GM18858 (cell line): ENCODE measurements around the gene B4GALNT4.
"Not testable (repeated sequence)": the region's sequence is repeated elsewhere in the genome, so short reads cannot be mapped to it uniquely, and the experiment has no call there.

Experiments
- ATAC-seq: cut with Tn5 transposase; IDR thresholded peaks from one replicate; pipeline ENCODE4 v1.9.1; 2021; ENCODE audit not compliant: unreplicated experiment

The B4GALNT4 gene, protein sequence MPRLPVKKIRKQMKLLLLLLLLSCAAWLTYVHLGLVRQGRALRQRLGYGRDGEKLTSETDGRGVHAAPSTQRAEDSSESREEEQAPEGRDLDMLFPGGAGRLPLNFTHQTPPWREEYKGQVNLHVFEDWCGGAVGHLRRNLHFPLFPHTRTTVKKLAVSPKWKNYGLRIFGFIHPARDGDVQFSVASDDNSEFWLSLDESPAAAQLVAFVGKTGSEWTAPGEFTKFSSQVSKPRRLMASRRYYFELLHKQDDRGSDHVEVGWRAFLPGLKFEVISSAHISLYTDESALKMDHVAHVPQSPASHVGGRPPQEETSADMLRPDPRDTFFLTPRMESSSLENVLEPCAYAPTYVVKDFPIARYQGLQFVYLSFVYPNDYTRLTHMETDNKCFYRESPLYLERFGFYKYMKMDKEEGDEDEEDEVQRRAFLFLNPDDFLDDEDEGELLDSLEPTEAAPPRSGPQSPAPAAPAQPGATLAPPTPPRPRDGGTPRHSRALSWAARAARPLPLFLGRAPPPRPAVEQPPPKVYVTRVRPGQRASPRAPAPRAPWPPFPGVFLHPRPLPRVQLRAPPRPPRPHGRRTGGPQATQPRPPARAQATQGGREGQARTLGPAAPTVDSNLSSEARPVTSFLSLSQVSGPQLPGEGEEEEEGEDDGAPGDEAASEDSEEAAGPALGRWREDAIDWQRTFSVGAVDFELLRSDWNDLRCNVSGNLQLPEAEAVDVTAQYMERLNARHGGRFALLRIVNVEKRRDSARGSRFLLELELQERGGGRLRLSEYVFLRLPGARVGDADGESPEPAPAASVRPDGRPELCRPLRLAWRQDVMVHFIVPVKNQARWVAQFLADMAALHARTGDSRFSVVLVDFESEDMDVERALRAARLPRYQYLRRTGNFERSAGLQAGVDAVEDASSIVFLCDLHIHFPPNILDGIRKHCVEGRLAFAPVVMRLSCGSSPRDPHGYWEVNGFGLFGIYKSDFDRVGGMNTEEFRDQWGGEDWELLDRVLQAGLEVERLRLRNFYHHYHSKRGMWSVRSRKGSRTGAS

DNA sequence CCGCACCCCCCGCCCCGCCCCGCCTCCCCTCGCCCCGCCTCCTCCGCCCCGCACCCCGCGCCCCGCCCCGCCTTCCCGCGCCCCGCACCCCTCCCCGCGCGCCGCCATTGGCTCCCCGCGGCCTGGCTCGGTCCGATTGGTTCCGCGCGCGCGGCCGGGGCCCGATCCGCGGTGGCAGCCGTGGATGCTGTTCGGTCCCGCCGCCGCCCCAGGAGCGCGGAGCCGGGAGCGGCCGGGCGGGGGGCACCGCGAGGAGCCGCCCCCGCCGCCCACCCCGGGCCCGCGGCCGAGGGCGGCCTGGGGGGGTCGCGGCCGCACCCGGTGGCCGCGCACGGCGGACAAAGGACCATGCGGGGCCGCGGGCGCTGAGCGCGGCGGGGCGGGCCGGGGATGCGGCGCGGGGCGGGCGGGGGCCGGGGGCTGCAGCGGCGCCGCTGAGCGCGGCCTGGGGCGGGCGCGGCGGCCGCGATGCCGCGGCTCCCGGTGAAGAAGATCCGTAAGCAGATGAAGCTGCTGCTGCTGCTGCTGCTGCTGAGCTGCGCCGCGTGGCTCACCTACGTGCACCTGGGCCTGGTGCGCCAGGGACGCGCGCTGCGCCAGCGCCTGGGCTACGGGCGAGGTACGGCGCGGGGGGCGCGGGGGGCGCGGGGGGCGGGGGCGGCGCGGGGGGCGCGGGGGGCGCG lies at the start of gene B4GALNT4:
Gene B4GALNT4 (plus strand): TSS at position 164 of the 683 bp plus-strand sequence. CDS start 305 bp downstream, at position 469.
- no peak for ATAC-seq

DNA sequence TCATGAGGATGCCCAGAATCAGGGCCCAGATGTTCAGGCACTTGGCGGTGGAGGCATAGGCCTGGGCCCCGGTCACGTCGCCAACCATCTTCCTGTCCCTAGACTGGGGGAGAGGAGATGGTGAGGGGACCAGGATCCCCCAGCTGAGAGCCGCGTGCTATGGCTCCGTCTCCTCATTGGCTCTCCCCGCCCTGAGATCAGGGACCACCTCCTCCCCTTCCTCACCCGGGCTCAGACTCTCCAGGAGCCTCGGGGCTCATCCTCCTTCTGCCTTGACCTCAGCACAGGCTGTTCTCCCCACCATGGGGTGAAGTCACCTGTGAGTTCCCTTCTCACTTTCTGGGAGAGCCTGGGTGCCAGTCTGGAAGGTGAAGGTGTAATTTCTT lies 49.4 kb upstream of the B4GALNT4 start:
- not testable (repeated sequence) for ATAC-seq

DNA sequence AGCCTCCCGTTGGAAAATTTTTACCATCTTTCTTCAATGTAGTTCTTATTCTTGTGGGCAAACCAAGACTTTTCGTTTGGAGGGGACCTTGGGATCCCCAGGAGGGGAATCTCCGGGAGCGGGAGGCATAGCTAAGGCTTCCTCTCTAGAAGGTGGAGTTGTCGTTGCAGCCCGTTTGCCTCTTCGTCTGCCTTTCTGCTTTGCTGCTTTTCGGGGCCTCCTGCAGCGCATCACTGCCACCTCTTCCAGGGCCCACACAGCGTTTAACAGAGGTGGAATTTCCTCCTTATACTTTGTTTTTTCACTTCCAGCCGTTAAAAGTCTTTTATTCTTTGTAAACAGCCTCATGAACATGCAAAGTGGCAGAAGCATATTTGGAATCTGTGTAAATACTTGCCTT lies 45.1 kb upstream of the B4GALNT4 start:
- no peak for ATAC-seq

DNA sequence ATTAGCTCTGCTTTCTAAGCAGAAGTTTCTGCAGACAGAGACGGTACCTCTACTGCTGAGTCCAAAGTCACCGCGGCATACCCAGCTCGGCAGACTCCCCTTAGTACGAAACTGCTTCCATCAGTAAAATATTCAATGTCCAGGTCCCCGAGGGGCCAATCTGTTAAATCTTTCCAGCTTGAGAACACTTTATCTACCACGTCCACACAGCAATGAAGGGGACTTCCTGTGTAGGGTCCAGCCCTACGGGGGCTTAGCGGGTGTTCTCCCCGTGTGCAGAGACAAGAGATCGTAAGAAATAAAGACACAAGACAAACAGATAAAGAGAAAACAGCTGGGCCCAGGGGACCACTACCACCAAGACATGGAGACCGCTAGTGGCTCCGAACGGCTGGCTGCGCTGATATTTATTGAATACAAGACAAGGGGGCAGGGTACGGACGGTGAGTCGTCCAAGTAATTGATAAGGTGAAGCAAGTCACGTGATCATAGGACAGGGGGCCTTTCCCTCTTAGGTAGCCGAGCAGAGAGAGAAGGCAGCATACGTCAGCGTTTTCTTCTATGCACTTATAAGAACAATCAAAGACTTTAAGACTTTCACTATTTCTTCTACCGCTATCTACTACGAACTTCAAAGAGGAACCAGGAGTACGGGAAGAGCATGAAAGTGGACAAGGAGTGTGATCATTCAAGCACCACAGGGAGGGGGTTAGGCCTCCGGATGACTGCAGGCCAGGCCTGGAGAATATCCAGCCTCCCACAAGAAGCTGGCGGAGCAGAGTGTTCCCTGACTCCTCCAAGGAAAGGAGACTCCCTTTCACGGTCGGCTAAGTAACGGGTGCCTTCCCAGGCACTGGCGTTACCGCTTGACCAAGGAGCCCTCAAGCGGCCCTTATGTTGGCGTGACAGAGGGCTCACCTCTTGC lies 44.4 kb upstream of the B4GALNT4 start:
- not testable (repeated sequence) for ATAC-seq

DNA sequence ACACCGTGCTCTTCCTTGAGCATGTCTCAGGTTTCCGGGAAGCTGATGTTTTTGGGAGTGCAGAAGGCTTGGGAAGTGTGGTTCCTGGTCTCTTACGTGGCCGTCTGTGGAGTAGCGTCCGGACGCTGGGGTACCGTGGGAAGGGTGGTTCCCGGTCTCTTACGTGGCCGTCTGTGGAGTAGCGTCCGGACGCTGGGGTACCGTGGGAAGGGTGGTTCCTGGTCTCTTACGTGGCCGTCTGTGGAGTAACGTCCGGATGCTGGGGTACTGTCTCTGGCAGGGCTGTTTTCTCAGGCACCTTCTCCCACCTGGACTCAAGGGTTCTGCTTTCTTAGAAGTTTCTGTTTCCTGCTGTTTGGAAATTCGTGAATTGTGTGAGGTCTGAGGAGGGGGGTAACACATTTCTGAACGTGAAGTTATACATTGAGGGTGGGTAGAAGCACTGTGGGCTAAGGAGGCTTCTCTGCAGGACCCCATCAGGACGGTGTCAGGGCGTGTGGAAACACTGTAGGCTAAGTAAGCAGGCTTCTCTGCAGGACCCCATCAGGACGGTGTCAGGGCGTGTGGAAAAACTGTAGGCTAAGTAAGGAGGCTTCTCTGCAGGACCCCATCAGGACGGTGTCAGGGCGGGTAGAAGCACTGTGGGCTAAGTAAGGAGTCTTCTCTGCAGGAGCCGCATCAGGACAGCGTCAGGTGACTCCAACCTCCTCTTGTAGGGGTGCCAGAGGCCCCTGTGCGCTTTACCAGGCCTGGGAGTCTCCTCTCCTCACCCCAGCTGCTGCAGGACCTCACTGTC lies 43.3 kb upstream of the B4GALNT4 start:
- no peak for ATAC-seq

DNA sequence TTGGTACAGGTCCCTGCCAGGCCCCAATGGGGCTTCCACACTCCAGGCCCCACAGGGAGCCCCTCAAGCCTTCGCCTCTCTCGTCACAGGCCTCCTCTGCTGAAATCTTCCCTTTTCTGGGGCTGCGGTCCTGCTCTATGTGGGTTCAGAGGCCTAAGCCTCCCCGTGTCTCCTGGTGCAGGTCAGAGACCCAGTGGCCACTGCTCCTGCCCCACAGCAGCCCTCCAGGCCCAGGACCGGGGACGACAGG lies 42.8 kb upstream of the B4GALNT4 start:
- ATAC-seq, result no peak

DNA sequence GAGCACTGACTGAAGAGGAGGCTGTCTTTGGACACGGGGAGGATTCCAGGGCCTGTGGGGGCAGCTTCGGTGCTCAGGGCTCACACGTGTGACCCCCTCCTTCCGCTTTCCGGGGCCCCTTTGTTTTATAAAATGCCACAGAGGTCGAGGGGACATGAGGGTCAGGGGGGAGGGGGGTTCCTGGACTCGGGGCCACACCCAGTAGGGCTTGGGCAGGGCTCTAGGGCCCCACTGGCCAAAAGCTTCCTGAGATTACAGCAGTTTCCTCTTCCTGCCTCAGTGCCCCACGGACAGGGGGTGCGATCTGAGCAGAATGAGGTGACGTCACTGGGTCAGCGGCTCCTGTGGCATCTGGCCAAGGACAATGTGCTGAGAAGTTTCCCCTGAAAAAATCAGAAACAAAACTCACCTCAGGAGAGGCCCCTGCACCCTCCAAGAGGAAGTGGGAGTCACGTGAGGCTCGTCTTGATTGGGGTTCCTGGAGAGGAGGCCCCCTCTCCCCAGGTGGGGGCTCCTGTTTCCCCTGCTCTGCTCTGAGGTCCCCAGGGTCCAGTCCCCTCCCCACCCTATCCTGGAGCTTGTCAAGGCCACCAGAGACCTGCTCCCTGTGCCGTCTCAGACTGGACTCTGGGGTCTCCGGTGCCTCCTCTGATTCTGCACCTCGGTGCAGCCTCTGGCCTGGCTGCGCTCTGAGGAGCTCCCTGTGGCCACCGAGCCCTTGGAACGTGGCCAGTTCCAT lies 42.3 kb upstream of the B4GALNT4 start:
- ATAC-seq, result peak; percentile 42

DNA sequence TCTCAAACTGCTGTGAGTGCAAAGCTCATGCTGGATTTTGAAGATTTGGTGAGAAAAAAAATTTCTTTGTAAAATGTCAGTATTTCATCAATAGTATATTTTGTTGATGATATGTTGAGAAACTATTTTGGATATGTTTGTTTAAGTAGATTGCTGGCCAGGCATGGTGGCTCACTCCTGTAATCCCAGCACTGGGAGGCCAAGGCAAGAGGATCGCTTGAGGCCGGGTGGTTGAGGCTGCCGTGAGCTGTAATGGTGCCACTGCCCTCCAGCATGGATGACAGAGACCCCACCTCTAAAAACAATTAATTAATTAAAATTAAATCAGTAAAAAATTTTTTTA lies 41.7 kb upstream of the B4GALNT4 start:
- ATAC-seq, result no peak

DNA sequence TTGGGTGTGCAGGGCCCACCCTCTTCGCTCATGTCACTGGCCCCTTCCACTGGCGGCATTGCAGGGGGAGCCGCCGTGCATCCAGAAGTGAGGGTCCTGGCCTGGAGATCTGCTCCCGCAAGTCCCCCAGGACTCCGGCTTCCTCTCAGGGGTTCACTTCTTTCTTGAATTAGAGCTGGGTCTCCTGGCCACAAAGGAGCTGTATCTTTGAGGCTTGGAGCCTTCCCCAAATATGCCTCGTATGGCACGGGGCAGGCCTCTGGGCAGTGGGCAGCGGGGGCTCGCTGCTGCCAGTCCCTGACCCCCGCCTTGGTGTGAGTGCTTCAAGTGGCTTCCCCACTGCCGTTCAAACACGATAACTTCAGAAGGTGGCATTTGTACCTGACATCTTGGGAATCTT lies 41.3 kb upstream of the B4GALNT4 start:
- ATAC-seq, result no peak

DNA sequence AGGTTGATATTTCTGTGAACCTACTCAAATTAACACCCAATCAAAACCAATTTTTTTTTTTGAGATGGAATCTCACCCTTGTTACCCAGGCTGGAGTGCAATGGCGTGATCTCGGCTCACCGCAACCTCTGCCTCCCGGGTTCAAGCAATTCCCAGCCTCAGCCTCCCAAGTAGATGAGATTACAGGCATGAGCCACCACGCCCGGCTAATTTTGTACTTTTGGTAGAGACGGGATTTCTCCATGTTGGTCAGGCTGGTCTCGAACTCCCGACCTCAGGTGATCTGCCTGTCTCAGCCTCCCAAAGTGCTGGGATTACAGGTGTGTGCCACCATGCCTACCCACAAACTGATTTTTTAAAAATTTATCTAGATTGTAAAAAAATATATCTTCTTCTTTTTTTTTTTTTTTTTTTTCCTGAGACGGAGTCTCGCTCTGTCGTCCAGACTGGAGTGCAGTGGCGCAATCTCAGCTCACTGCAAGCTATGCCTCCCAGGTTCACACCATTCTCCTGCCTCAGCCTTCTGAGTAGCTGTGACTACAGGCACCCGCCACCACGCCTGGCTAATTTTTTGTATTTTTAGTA lies 40.7 kb upstream of the B4GALNT4 start:
- not testable (repeated sequence) for ATAC-seq

DNA sequence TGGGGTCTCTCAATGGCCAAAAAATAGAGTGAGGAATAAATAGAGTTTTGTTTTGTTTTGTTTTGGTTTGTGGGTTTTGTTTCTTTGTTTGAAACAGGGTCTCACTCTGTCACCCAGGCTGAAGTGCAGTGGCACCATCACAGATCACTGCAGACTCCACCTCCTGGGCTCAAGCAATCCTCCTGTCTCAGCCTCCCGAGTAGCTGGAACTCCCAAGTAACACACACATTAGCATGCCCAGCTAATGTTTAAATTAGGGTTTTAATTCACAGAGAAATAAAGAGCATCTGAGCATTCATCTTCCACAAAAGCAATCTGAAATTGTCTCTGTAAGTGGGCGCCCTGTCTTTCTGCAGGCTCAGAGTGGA lies 39.4 kb upstream of the B4GALNT4 start:
- no peak for ATAC-seq

DNA sequence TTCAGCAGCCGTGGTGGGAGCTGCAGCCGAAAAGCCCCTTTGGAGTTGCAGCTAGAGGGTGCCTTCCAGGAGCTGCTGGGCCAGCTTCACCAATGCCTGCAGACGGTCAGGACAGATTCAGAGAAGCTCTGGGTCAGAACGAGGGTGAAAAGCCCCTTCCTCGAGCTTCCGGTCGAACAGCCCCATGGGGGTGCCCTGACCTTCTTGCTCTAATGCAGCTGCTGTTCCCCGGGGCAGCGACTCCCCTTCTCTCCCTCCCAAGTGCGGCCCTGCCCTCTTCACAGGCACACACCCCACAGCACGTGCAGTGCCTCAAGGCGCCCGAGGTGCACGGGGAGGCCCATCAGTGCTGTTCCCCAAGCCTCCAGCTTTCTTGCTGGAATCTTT lies 39.0 kb upstream of the B4GALNT4 start:
- no peak for ATAC-seq

DNA sequence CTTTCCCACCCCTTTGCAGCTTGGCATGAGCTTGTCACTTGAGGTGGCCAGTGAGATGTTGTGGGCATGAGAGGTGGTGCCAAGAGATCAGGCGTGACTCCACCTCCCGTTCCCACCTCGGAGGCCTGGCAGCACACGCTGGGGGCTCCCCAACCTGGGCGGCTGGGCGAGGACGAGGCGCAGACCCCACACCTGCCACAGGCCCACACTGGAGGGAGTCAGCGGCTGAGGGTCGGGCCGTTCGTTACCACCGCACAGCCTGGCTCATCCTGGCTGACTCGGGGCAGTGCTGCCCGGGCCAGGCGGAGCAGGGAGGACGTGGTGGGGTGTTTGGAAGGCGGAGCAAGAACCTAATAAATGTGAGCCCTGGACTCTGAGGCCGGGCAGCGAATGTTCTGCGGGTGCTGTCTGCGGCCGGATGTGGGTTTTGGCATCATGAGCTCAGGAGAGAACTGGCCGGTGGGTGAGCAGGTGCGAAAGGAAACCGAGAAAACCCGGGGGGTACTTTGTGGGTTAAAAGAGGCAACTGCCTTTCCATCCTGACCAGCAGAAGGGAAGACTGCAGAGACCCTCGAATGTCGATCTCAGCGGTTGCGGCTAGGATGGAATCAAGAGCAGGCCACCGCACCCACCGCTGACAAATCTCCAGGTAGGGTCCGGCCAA lies 38.5 kb upstream of the B4GALNT4 start:
- no peak for ATAC-seq

DNA sequence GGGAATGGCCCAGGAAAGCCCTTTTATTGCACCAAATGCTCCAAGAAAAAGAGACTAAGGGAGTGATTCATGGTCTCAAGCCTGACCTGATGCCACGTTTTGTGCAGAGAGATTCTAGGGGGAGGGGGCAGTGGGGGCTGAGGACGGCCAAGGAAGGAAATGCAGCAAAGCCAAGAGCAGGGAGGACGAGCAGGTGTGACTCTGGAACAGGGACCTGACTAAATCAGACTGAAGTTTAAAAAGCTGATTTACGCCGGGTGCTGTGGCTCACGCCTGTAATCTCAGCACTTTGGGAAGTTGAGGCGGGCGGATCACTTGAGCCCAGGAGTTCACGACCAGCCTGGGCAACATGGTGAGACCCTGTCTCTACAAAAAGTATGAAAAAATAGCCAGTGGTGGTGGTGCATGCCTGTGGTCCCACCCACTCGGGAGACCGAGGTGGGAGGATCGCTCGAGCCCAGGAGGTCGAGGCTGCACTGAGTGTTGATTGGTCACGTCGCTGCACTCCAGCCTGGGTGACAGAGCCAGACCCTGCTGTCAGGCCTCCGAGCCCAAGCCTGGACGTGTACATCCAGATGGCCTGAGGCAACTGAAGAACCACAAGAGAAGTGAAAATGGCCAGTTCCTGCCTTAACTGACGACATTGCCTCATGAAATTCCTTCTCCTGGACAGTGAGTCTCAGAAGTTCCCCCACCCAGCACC lies 37.8 kb upstream of the B4GALNT4 start:
- ATAC-seq, result no peak

DNA sequence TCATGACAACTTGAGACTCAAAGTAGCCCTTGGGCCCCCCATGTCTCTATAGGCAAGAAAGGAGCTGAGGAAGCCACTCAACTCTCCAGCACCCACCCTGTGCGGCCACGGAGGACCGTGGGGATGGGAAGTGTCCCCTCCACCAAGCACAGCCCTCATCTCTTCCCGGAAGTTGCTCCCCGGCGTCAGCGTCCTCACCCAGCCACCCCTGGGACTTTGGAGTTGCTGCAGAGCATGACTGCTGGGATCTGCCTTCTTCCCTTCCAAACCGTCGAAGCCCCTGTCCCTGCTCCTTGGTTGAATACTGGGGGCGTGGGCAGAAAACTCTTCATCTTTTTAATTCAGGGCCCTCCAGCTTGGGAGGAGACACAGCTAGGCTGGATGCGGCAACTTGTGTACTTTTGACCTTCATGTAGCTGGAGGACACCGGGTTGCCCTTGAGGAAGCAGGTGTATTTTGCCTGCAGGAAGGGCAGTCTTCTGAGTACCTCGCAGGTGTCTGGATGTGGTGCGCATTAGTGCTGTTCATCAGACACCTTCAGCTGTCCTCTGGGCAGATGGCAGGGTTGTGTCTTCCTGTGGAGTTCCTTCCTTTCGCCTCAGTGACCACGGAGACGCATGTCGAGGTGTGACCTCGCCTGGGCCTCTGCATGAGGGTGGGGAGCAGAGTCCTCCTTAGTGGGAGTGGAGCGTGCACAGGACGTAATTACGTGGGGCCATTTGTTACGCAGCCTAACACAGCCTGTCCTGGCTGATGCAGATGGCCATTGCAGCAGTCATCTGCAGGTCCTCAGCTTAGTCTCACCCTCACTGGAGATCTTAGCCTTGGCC lies 36.4 kb upstream of the B4GALNT4 start:
- no peak for ATAC-seq

DNA sequence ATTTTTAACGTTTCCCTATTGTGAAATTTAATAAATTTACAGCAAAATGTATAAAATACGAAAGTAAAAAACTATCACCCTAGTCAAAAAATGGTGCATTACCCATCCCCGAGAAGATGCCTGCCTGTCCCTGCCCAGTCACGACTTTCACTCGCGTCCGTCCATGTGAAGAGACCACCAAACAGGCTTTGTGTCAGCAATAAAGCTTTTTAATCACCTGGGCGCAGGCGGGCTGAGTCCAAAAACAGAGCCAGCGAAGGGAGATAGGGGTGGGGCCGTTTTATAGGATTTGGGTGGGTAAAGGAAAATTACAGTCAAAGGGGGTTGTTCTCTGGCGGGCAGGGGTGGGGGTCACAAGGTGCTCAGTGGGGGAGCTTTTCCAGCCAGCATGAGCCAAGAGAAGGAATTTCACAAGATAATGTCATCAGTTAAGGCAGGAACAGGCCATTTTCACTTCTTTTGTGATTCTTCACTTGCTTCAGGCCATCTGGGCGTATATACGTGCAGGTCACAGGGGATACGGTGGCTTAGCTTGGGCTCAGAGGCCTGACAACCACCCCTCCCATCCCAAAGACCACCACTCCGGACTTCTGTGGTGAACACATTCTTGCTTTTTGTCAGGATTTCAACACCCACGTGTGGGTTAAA lies 35.6 kb upstream of the B4GALNT4 start:
- not testable (repeated sequence) for ATAC-seq
